ENCODE data around the gene SPARCL1.

SPARCL1 gene

GRCh38 chr4:87521757-87522374, 7.3 kb downstream of the SPARCL1 start:
- peak; percentile 71 for DNase-seq (ENCODE audit: low read depth)
- H3K4me3 ChIP-seq (ENCODE audit: low read length), result no peak overlapping the region
- TF ChIP-seq CTCF (IDR thresholded peaks at IDR 0.05; ENCODE audit: insufficient read depth, low read depth, low read length, missing control alignments), result no peak

- TF ChIP-seq CTCF (IDR thresholded peaks at IDR 0.05; ENCODE audit: insufficient read depth, low read depth, low read length, missing control alignments), result no peak
- H3K4me3 ChIP-seq (ENCODE audit: low read length), result no peak overlapping the region
- DNase-seq (ENCODE audit: low read depth), result no peak
Measured at GRCh38 chr4:87521319-87521718, 7.9 kb downstream of the SPARCL1 start.

- no peak for DNase-seq (ENCODE audit: low read depth)
- H3K4me3 ChIP-seq (ENCODE audit: low read length), result no peak overlapping the region
- no peak for TF ChIP-seq CTCF (IDR thresholded peaks at IDR 0.05; ENCODE audit: insufficient read depth, low read depth, low read length, missing control alignments)
Measured at GRCh38 chr4:87517621-87518020, 11.6 kb downstream of the SPARCL1 start.

GRCh38 chr4:87516683-87517082, 12.5 kb downstream of the SPARCL1 start:
- no peak for TF ChIP-seq CTCF (IDR thresholded peaks at IDR 0.05; ENCODE audit: insufficient read depth, low read depth, low read length, missing control alignments)
- H3K4me3 ChIP-seq (ENCODE audit: low read length), result no peak overlapping the region
- DNase-seq (ENCODE audit: low read depth), result no peak

- no peak for TF ChIP-seq CTCF (IDR thresholded peaks at IDR 0.05; ENCODE audit: insufficient read depth, low read depth, low read length, missing control alignments)
- no peak overlapping the region for H3K4me3 ChIP-seq (ENCODE audit: low read length)
- no peak for DNase-seq (ENCODE audit: low read depth)
Measured at GRCh38 chr4:87512400-87512799, 16.8 kb downstream of the SPARCL1 start.

- TF ChIP-seq CTCF (IDR thresholded peaks at IDR 0.05; ENCODE audit: insufficient read depth, low read depth, low read length, missing control alignments), result no peak
- H3K4me3 ChIP-seq (ENCODE audit: low read length), result no peak overlapping the region
- no peak for DNase-seq (ENCODE audit: low read depth)
Measured at GRCh38 chr4:87511500-87511899, 17.7 kb downstream of the SPARCL1 start.

GRCh38 chr4:87510747-87511146, 18.4 kb downstream of the SPARCL1 start:
- TF ChIP-seq CTCF (IDR thresholded peaks at IDR 0.05; ENCODE audit: insufficient read depth, low read depth, low read length, missing control alignments), result no peak
- no peak for DNase-seq (ENCODE audit: low read depth)
- H3K4me3 ChIP-seq (ENCODE audit: low read length), result no peak overlapping the region

All from epithelial cell of esophagus (primary cell).